ENCODE measurements around the gene KRTAP5-8.

The KRTAP5-8 gene

GRCh38 chr11:71500601-71501021 lies 37.2 kb upstream of the KRTAP5-8 start:
- TF ChIP-seq SP1 (IDR thresholded peaks at IDR 0.05) (no peak), NFRKB (IDR thresholded peaks at IDR 0.05) (no peak), ZNF384 (IDR thresholded peaks at IDR 0.05) (no peak), SUZ12 (IDR thresholded peaks at IDR 0.05) (no peak), TARDBP (IDR thresholded peaks at IDR 0.05) (no peak), FOXA1 (IDR thresholded peaks at IDR 0.05) (no peak), ARNT (IDR thresholded peaks at IDR 0.05) (no peak), FOXK2 (IDR thresholded peaks at IDR 0.05) (no peak), HDGF (IDR thresholded peaks at IDR 0.05; ENCODE audit: borderline replicate concordance) (no peak)
- ChIA-PET CTCF (no interaction called here), POLR2A (no interaction called here)
- no peak for DNase-seq (ENCODE audit: extremely low spot score)

DNA sequence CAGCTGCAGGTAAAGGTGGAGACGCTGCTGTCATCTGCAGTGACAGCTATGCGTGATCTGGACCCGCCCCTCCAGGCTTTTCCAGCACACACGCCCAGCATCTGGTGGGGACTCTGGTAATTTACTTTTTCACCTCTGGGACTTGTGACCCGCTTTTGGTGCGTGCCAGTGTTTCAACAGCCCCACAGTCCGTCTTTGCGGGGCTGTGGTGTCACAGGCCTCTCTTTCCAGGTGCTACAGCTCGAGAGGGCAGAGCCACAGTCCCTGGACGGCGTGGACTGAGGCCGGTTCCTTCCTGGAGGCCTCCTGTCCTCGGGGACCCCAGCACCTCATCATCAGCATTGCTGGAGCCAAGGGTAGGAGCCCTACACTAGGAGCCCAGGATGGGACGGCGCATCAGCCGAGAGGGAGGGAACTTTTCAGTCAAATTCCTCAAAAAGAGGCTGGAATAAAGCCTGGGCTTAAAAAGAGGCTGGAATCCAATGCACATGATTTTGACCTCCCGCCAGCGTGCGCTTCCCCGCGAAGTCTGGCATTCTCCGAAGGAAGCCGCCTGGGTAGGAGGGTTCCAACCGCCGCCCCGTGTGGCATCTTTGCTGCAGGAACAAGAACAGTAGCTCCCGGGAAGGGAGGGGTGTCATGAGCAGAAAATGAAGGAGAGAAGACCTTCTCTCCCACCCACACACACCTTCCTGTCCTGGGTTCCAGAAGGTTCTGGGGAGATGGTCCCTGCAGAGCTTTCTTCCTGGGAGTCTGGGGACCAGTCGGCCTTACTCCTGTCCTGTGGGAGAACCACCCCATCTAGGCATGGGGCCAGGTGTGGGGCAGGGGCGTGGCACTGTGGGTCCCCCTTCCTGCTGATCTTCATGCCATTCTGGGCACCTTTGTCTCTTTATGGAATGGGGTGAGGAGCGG lies 36.5 kb upstream of the KRTAP5-8 start:
- DNase-seq (ENCODE audit: extremely low spot score), result no peak
- POLR2A ChIA-PET, result no interaction called here
- CTCF ChIA-PET, result no interaction called here
- no peak for TF ChIP-seq ELF4 (IDR thresholded peaks at IDR 0.05)
- no peak for TF ChIP-seq FOXM1 (IDR thresholded peaks at IDR 0.05; ENCODE audit: borderline replicate concordance)

DNA sequence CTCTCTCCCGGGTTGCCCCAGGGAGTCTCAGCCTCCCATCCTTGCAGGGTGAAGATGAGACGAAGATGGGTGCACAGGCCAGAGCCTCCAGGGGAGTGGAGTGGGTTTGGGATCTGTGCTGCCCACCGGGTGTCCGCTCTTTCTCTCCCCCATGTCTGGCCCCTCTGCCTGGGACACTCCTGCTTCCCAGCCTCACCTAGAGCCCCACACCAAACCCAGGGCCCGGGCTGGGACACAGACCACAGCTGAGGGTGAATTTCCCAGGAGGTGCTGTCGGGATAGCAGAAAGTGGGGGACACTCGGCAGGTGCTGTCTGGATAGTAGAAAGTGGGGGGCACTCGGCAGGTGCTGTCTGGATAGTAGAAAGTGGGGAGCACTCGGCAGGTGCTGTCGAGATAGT lies 35.8 kb upstream of the KRTAP5-8 start:
- POLR2A ChIA-PET, result no interaction called here
- no peak for DNase-seq (ENCODE audit: extremely low spot score)
- no peak for TF ChIP-seq ARNT (IDR thresholded peaks at IDR 0.05)
- no peak for TF ChIP-seq FOXK2 (IDR thresholded peaks at IDR 0.05)
- no peak for TF ChIP-seq FOXA1 (IDR thresholded peaks at IDR 0.05)
- no peak for TF ChIP-seq LEF1 (IDR thresholded peaks at IDR 0.05; ENCODE audit: borderline replicate concordance)
- TF ChIP-seq NFRKB (IDR thresholded peaks at IDR 0.05), result no peak
- TF ChIP-seq L3MBTL2 (conservative IDR thresholded peaks at IDR 0.05), result no peak
- CTCF ChIA-PET, result no interaction called here

GRCh38 chr11:71502871-71503435 lies 34.9 kb upstream of the KRTAP5-8 start:
- CTCF ChIA-PET, result no interaction called here

DNA sequence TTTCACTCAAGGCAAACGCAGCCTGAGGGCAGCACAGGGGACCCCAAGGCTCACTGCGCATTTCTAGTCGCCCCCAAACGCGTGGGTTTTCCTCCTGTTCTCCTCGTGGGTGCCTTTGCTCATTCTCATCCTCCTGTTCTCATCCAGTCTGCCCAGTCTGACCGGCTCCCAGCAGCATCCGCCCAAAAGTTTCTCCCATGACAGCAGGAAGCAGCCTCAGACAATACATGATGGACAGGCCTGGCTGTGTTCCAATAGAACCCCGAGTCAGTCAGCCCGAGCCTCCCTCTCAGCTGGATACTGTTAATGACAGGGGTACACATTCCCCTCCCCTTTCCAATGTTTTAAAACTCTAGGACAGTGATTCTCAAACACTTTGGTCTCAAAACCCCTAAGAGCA lies 33.3 kb upstream of the KRTAP5-8 start:
- DNase-seq (ENCODE audit: extremely low spot score), result no peak
- POLR2A ChIA-PET, result no interaction called here
- TF ChIP-seq SUZ12 (IDR thresholded peaks at IDR 0.05) (no peak), TARDBP (IDR thresholded peaks at IDR 0.05) (no peak)
- CTCF ChIA-PET, result interaction anchor here (0.7 kb wide), 1 partner anchor 21 kb away, joined by 3 read pairs; no protein-coding TSS in a partner anchor

More at GRCh38 chr11:71502871-71503435, 34.9 kb upstream of the KRTAP5-8 start:
- DNase-seq (ENCODE audit: extremely low spot score), result no peak
- POLR2A ChIA-PET, result no interaction called here
- TF ChIP-seq L3MBTL2 (conservative IDR thresholded peaks at IDR 0.05) (no peak), FOXA1 (IDR thresholded peaks at IDR 0.05) (no peak), FOXM1 (IDR thresholded peaks at IDR 0.05; ENCODE audit: borderline replicate concordance) (no peak), SP1 (IDR thresholded peaks at IDR 0.05) (no peak), TARDBP (IDR thresholded peaks at IDR 0.05) (no peak), BHLHE40 (IDR thresholded peaks at IDR 0.05; ENCODE audit: borderline replicate concordance) (no peak), FOXK2 (IDR thresholded peaks at IDR 0.05) (no peak), LEF1 (IDR thresholded peaks at IDR 0.05; ENCODE audit: borderline replicate concordance) (no peak), ARNT (IDR thresholded peaks at IDR 0.05) (no peak)

DNA sequence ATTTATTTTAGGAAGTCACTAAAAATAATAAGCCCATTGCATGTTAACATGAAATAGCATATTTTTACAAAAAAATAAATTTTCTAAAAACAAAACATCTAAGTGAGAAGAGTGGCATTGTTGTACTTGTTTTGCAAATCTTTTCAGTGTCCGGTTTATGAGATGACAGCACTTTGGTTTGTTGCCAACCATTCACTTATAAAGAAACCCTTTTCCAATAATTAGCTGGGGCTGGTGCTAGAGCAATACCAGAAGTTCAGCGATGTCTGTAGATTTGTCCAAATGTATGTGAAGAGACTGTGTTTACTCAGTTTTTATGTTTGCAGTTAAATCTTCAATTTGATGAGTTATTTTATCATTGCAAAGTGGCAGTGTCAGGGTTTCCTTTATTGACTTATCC lies 32.8 kb upstream of the KRTAP5-8 start:
- POLR2A ChIA-PET, result no interaction called here
- TF ChIP-seq TARDBP (IDR thresholded peaks at IDR 0.05) (no peak), FOXA1 (IDR thresholded peaks at IDR 0.05) (no peak), BHLHE40 (IDR thresholded peaks at IDR 0.05; ENCODE audit: borderline replicate concordance) (no peak), CTBP1 (IDR thresholded peaks at IDR 0.05; ENCODE audit: borderline replicate concordance) (no peak), ELF4 (IDR thresholded peaks at IDR 0.05) (no peak), FOXK2 (IDR thresholded peaks at IDR 0.05) (no peak)
- CTCF ChIA-PET, result interaction anchor here (0.7 kb wide), 1 partner anchor 21 kb away, joined by 3 read pairs; no protein-coding TSS in a partner anchor
- no peak for DNase-seq (ENCODE audit: extremely low spot score)

DNA sequence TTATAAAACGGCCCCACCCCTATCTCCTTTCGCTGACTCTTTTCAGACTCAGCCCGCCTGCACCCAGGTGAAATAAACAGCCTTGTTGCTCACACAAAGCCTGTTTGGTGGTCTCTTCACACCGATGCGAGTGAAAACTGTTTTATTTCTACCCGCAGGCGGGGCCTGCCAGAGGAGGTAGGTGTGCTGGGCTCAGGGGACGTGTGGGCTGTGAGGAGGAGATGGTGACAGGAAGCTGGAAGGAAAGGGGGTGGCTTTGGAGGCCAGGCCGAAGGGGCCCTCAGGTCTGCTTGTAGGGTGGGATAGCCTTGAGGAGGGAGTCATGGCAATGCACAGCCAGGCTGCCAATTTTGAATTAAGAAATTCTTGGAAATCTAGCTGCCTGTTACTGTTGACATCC lies 32.0 kb upstream of the KRTAP5-8 start:
- DNase-seq (ENCODE audit: extremely low spot score), result no peak
- ChIA-PET POLR2A (no interaction called here), CTCF (no interaction called here)
- TF ChIP-seq FOXM1 (IDR thresholded peaks at IDR 0.05; ENCODE audit: borderline replicate concordance), result no peak
- TF ChIP-seq, protein P1, sequence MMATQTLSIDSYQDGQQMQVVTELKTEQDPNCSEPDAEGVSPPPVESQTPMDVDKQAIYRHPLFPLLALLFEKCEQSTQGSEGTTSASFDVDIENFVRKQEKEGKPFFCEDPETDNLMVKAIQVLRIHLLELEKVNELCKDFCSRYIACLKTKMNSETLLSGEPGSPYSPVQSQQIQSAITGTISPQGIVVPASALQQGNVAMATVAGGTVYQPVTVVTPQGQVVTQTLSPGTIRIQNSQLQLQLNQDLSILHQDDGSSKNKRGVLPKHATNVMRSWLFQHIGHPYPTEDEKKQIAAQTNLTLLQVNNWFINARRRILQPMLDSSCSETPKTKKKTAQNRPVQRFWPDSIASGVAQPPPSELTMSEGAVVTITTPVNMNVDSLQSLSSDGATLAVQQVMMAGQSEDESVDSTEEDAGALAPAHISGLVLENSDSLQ (IDR thresholded peaks at IDR 0.05), result no peak
- TF ChIP-seq SUZ12 (IDR thresholded peaks at IDR 0.05), result no peak
- TF ChIP-seq LEF1 (IDR thresholded peaks at IDR 0.05; ENCODE audit: borderline replicate concordance), result no peak
- no peak for TF ChIP-seq ZNF384 (IDR thresholded peaks at IDR 0.05)
- TF ChIP-seq ELF4 (IDR thresholded peaks at IDR 0.05), result no peak
- TF ChIP-seq BHLHE40 (IDR thresholded peaks at IDR 0.05; ENCODE audit: borderline replicate concordance), result no peak

DNA sequence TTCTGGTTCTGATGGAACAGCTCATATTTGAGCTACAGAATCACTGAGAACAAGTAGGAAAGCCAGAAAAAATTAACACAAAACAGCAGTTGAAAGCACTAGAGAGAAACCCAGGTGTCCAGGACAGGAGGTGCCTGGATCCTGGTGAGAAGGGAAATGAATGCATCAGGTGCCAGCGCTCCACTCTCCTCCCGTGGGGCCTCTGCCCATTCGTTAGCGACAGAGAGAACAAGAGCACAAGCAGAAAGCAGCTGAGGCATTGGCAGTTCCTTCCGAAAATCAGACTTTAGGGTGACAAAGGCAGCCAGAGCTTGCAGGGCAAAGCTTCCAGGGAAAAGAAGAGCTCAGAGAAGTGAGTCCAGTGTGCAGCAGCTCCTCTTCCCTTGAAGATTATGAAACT lies 30.7 kb upstream of the KRTAP5-8 start:
- no peak for DNase-seq (ENCODE audit: extremely low spot score)
- CTCF ChIA-PET, result no interaction called here
- POLR2A ChIA-PET, result no interaction called here
- TF ChIP-seq HDGF (IDR thresholded peaks at IDR 0.05; ENCODE audit: borderline replicate concordance) (no peak), SUZ12 (IDR thresholded peaks at IDR 0.05) (no peak), SP1 (IDR thresholded peaks at IDR 0.05) (no peak)
